Lower leg skin (tissue), 3 donors: ENCODE data around the gene TSPEAR.

Source experiments
- POLR2A ChIP-seq, 2 donors: fragments of 450-650 bp; IDR thresholded peaks; one replicate each; pipeline ENCODE4 v1.6.1; 2016 to 2017; ENCODE audit warnings: antibody characterized with exemption in 2 of 2, mild to moderate bottlenecking in 1 of 2, moderate library complexity in 1 of 2
- TF ChIP-seq, protein P1 (sequence below), 3 donors: fragments of 450-650 bp; IDR thresholded peaks; one replicate each; pipeline ENCODE4 v1.5.1; 2016; ENCODE audit warnings: antibody characterized with exemption in 3 of 3, mild to moderate bottlenecking in 3 of 3, moderate library complexity in 2 of 3

DNA sequence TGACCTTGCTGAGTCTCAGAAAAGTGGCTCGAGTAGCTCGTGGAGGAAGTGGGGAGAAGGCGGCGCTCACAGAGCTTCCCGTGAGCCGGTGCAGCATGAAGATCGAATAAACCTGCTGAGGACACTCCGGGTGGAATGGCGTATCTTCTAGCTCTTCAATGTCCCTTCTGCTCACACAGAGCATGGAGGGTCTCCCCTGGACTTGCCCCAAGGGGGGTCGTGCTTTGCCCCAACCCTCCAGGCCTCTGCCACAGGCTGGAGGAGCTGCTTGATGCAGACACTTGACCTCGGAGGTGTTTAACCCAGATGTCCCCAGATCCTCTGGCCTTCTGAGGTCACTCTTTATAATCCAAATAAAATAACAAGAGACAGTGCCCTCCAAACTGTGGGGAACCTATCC is 16.6 kb downstream of the TSPEAR start:
- TF ChIP-seq, protein P1, sequence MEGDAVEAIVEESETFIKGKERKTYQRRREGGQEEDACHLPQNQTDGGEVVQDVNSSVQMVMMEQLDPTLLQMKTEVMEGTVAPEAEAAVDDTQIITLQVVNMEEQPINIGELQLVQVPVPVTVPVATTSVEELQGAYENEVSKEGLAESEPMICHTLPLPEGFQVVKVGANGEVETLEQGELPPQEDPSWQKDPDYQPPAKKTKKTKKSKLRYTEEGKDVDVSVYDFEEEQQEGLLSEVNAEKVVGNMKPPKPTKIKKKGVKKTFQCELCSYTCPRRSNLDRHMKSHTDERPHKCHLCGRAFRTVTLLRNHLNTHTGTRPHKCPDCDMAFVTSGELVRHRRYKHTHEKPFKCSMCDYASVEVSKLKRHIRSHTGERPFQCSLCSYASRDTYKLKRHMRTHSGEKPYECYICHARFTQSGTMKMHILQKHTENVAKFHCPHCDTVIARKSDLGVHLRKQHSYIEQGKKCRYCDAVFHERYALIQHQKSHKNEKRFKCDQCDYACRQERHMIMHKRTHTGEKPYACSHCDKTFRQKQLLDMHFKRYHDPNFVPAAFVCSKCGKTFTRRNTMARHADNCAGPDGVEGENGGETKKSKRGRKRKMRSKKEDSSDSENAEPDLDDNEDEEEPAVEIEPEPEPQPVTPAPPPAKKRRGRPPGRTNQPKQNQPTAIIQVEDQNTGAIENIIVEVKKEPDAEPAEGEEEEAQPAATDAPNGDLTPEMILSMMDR (IDR thresholded peaks at IDR 0.05): no peak
- TF ChIP-seq POLR2A (IDR thresholded peaks at IDR 0.05): no peak
